Activated CD4-positive, alpha-beta T cell treated with anti-CD3 and anti-CD28 coated beads for 36 hours (primary cell): ENCODE measurements around the gene ABCC9. TPM values are rescaled to one million over a fixed set of nuclear protein-coding genes. Genes with fewer than 3 reads are reported as not detected.
"Not testable (repeated sequence)": the region's sequence is repeated elsewhere in the genome, so short reads cannot be mapped to it uniquely, and the experiment has no call there.

ENCODE experiments used
- ATAC-seq: fragments of 200-7000 bp; cut with Tn5 transposase; one replicate; pipeline ENCODE4 v1.10.0; 2021; ENCODE audit warnings: mild to moderate bottlenecking, moderate library complexity
- CTCF ChIA-PET: fragments of 350-600 bp; sonication (Branson Sonifier 250); formaldehyde crosslinking; loops from one replicate; lab custom pipeline; 2021; ENCODE audit warnings: antibody characterized with exemption; lab: Charles Lee
- POLR2A ChIA-PET: fragments of 350-600 bp; sonication (Branson Sonifier 250); formaldehyde crosslinking; loops from one replicate; lab custom pipeline; 2021; ENCODE audit warnings: antibody characterized with exemption, inconsistent platforms; lab: Charles Lee
- DNase-seq: peaks from one replicate; pipeline ENCODE4 v3.0.0-alpha.2; 2020
- H3K27ac Mint-ChIP-seq: one replicate; pipeline ENCODE4 v1.8.0; 2021; ENCODE audit warnings: mixed read lengths
- H3K27me3 Mint-ChIP-seq: one replicate; pipeline ENCODE4 v1.8.0; 2021; ENCODE audit warnings: mixed read lengths
- H3K36me3 Mint-ChIP-seq: one replicate; pipeline ENCODE4 v1.8.0; 2021; ENCODE audit warnings: low read depth, mixed read lengths
- H3K4me1 Mint-ChIP-seq: one replicate; pipeline ENCODE4 v1.8.0; 2021; ENCODE audit warnings: mixed read lengths
- H3K4me3 Mint-ChIP-seq: one replicate; pipeline ENCODE4 v1.8.0; 2021; ENCODE audit warnings: mild to moderate bottlenecking, moderate library complexity, mixed read lengths
- H3K9me3 Mint-ChIP-seq: one replicate; pipeline ENCODE4 v1.8.0; 2021; ENCODE audit warnings: low read depth, mixed read lengths
- intact Hi-C, 2 experiments: fragments of 100-400 bp; cut with DNase I in 1 of 2; cut with micrococcal nuclease in 1 of 2; formaldehyde crosslinking; loops; one replicate each; pipeline versions ENCODE4 v1.14.2 to v1.15.1; 2022 to 2024; cut with DNase I, micrococcal nuclease
- total RNA-seq, 2 experiments: library from RNA; stranded (reverse); gene quantifications; one replicate each; pipeline ENCODE4 v1.2.3, GENCODE V29; 2021

ABCC9 gene
- total RNA-seq, 2 experiments from 2014 or later, result not detected

GRCh38 chr12:21813751-21814150, 127.5 kb downstream of the ABCC9 start:
- intact Hi-C loops, result no loop called here
- Mint-ChIP-seq H3K4me3 (no peak overlapping the region), H3K9me3 (peaks cover 3% of the 10 kb centered on the region), H3K4me1 (no peaks in the 10 kb centered on the region), H3K27me3 (peaks cover 8% of the 10 kb centered on the region), H3K27ac (no peak overlapping the region), H3K36me3 (no peaks in the 10 kb centered on the region)
- CTCF ChIA-PET, result interaction anchor here (1.3 kb wide), 1 partner anchor 116 kb away, joined by 7 read pairs; no protein-coding TSS in a partner anchor
- POLR2A ChIA-PET, result no interaction called here
- DNase-seq (no peak), ATAC-seq (no peak)

GRCh38 chr12:21813125-21813524, 128.1 kb downstream of the ABCC9 start:
- intact Hi-C loops, result no loop called here
- H3K36me3 Mint-ChIP-seq, result no peaks in the 10 kb centered on the region

GRCh38 chr12:21812340-21812739, 128.9 kb downstream of the ABCC9 start:
- DNase-seq, H3K27me3 Mint-ChIP-seq, intact Hi-C loops, CTCF ChIA-PET, POLR2A ChIA-PET, ATAC-seq, H3K4me1 Mint-ChIP-seq, H3K36me3 Mint-ChIP-seq, H3K27ac Mint-ChIP-seq, H3K4me3 Mint-ChIP-seq, H3K9me3 Mint-ChIP-seq: not testable (repeated sequence)

More at GRCh38 chr12:21813125-21813524, 128.1 kb downstream of the ABCC9 start:
- DNase-seq (no peak), ATAC-seq (no peak)
- Mint-ChIP-seq H3K4me1 (no peaks in the 10 kb centered on the region), H3K27me3 (peaks cover 8% of the 10 kb centered on the region), H3K27ac (no peak overlapping the region), H3K9me3 (peaks cover 3% of the 10 kb centered on the region), H3K4me3 (no peak overlapping the region)
- ChIA-PET CTCF (no interaction called here), POLR2A (no interaction called here)

GRCh38 chr12:21809100-21809499, 132.1 kb downstream of the ABCC9 start:
- DNase-seq (no peak), ATAC-seq (no peak)
- Mint-ChIP-seq H3K36me3 (no peaks in the 10 kb centered on the region), H3K4me3 (no peak overlapping the region), H3K9me3 (peaks cover 3% of the 10 kb centered on the region), H3K27me3 (no peaks in the 10 kb centered on the region), H3K4me1 (no peaks in the 10 kb centered on the region), H3K27ac (no peak overlapping the region)
- ChIA-PET CTCF (no interaction called here), POLR2A (no interaction called here)
- intact Hi-C loops, result no loop called here

- H3K9me3 Mint-ChIP-seq, result peaks cover 3% of the 10 kb centered on the region
- no peak for ATAC-seq
- POLR2A ChIA-PET, result no interaction called here
Measured at GRCh38 chr12:21806255-21806654, 135.0 kb downstream of the ABCC9 start.

GRCh38 chr12:21801522-21802288, 139.5 kb downstream of the ABCC9 start:
- no peak for ATAC-seq
- intact Hi-C loops, result no loop called here
- no peaks in the 10 kb centered on the region for H3K36me3 Mint-ChIP-seq
- no peaks in the 10 kb centered on the region for H3K9me3 Mint-ChIP-seq
- peaks cover 2% of the 10 kb centered on the region for H3K27me3 Mint-ChIP-seq
- ChIA-PET CTCF (interaction anchor here (0.8 to 1.4 kb wide), 2 partner anchors 102 to 104 kb away, joined by 3 read pairs; no protein-coding TSS in a partner anchor), POLR2A (no interaction called here)
- H3K4me1 Mint-ChIP-seq, result no peaks in the 10 kb centered on the region
- H3K4me3 Mint-ChIP-seq, result no peak overlapping the region
- DNase-seq, result no peak
- H3K27ac Mint-ChIP-seq, result no peak overlapping the region

More at GRCh38 chr12:21806255-21806654, 135.0 kb downstream of the ABCC9 start:
- Mint-ChIP-seq H3K4me1 (no peaks in the 10 kb centered on the region), H3K36me3 (no peaks in the 10 kb centered on the region), H3K27ac (no peak overlapping the region), H3K4me3 (no peak overlapping the region), H3K27me3 (peaks cover 2% of the 10 kb centered on the region)
- no peak for DNase-seq
- CTCF ChIA-PET, result no interaction called here
- intact Hi-C loops, result no loop called here

DNA sequence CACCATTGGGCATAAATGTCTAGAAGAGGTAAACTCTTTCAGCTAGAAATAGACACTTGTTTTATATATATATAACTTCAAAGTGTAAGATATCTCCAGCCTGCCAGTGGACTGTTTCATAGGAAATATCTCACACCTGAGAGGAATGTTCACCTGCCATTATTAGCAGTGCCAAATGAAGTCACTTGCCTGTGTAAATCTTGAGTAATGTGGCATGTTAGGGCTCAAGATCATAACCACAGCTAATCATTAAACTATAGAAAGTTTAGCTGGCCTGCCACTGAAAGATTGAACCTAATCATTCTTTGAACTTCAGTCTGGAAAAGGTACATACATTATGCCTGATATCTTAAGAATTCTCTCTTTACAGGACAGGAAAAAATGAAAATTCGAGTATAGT, 141.2 kb downstream of the ABCC9 start:
- no peaks in the 10 kb centered on the region for H3K9me3 Mint-ChIP-seq
- CTCF ChIA-PET, result no interaction called here
- H3K27me3 Mint-ChIP-seq, result peaks cover 2% of the 10 kb centered on the region
- POLR2A ChIA-PET, result no interaction called here
- H3K4me1 Mint-ChIP-seq, result no peaks in the 10 kb centered on the region
- no peak overlapping the region for H3K4me3 Mint-ChIP-seq
- H3K27ac Mint-ChIP-seq, result no peak overlapping the region
- ATAC-seq (no peak), DNase-seq (no peak)
- intact Hi-C loops, result no loop called here
- no peaks in the 10 kb centered on the region for H3K36me3 Mint-ChIP-seq

DNA sequence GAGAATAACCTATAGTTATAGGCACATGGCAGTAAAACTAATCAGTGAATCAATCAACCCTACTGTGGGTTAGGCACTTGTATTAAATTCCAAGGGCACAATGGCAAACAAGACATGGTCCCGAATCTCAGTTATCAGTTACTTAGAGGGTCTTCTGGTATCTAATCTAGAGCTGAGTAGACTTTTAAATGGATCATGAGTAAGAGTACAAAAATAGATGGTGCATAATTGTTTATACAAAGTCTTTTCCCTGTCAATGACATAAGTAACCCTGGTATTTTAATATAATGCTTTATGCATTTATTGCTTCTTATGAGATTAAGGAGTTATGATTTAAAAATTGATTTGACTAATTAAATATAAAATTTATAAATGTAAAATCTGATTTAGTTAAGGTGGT, 143.7 kb downstream of the ABCC9 start:
- ATAC-seq (no peak), DNase-seq (no peak)
- intact Hi-C loops, result no loop called here
- POLR2A ChIA-PET, result no interaction called here
- CTCF ChIA-PET, result no interaction called here
- H3K27me3 Mint-ChIP-seq, result peaks cover 6% of the 10 kb centered on the region
- H3K4me1 Mint-ChIP-seq, result no peaks in the 10 kb centered on the region
- peaks cover under 1% of the 10 kb centered on the region for H3K9me3 Mint-ChIP-seq
- H3K36me3 Mint-ChIP-seq, result no peaks in the 10 kb centered on the region
- H3K27ac Mint-ChIP-seq, result no peak overlapping the region
- H3K4me3 Mint-ChIP-seq, result no peak overlapping the region

GRCh38 chr12:21795648-21796328, 145.4 kb downstream of the ABCC9 start:
- intact Hi-C loops, result no loop called here
- Mint-ChIP-seq H3K4me1 (no peaks in the 10 kb centered on the region), H3K36me3 (no peaks in the 10 kb centered on the region), H3K27me3 (peaks cover 10% of the 10 kb centered on the region), H3K4me3 (no peak overlapping the region), H3K9me3 (peaks cover 3% of the 10 kb centered on the region), H3K27ac (no peak overlapping the region)
- DNase-seq (no peak), ATAC-seq (no peak)
- ChIA-PET POLR2A (no interaction called here), CTCF (no interaction called here)

DNA sequence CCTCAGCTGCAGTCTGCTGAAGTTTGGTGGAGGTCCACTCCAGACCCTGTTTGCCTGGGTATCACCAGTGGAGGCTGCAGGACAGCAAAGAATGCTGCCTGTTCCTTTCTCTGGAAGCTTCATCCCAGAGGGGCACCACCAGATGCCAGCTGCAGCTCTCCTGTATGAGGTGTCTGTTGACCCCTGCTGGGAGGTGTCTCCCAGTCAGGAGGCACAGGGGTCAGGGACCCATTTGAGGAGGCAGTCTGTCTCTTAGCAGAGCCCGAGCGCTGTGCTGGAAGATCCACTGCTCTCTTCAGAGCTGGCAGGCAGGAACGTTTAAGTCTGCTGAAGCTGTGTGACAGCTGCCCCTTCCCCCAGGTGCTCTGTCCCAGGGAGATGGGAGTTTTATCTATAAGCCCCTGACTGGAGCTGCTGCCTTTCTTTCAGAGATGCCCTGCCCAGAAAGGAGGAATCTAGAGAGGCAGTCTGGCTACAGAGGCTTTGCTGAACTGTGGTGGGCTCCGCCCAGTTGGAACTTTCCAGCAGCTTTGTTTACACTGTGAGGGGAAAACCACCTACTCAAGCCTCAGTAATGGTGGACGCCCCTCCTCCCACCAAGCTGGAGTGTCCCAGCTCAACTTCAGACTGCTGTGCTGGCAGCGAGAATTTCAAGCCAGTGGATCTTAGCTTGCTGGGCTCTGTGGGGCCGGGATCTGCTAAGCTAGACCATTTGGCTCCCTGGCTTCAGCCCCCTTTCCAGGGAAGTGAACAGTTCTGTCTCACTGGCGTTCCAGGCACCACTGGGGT, 146.2 kb downstream of the ABCC9 start:
- ATAC-seq, intact Hi-C loops, H3K27me3 Mint-ChIP-seq, POLR2A ChIA-PET, H3K4me1 Mint-ChIP-seq, H3K4me3 Mint-ChIP-seq, H3K9me3 Mint-ChIP-seq, H3K27ac Mint-ChIP-seq, H3K36me3 Mint-ChIP-seq, DNase-seq: not testable (repeated sequence)
- CTCF ChIA-PET, result interaction anchor here (0.7 kb wide), 1 partner anchor 14 kb away, joined by 3 read pairs; no protein-coding TSS in a partner anchor

DNA sequence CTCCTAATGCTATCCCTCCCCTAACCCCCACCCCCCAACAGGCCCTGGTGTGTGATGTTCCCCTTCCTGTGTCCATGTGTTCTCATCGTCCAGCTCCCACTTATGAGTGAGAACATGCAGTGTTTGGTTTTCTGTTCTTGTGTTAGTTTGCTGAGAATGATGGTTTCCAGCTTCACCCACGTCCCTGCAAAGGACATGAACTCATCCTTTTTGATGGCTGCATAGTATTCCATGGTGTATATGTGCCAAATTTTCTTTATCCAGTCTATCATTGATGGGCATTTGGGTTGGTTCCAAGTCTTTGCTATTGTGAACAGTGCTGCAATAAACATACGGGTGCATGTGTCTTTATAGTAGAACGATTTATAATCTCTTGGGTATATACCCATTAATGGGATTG, 151.5 kb downstream of the ABCC9 start:
- H3K4me3 Mint-ChIP-seq, CTCF ChIA-PET, H3K36me3 Mint-ChIP-seq, H3K9me3 Mint-ChIP-seq, DNase-seq, ATAC-seq, POLR2A ChIA-PET, intact Hi-C loops, H3K4me1 Mint-ChIP-seq, H3K27ac Mint-ChIP-seq: not testable (repeated sequence)
- peaks cover 12% of the 10 kb centered on the region for H3K27me3 Mint-ChIP-seq
